Liver (tissue), 9 donors: ENCODE measurements around the gene WWOX. TPM values are rescaled to one million over a fixed set of nuclear protein-coding genes. Genes with fewer than 3 reads are reported as not detected.
A peak's percentile ranks its signal among the peaks of the same experiment; 100 is the strongest.

Source experiments
- DNase-seq: peaks from one replicate; pipeline ENCODE4 v3.0.0-alpha.2; 2017; ENCODE audit warnings: low spot score
- H3K27ac ChIP-seq, 2 donors: one replicate each; pipeline ENCODE4 v1.7.0; 2013; ENCODE audit warnings: inconsistent platforms in 2 of 2, low read length in 2 of 2, control low read depth in 1 of 2, low read depth in 1 of 2, mild to moderate bottlenecking in 1 of 2
- H3K27me3 ChIP-seq, 4 donors: one replicate each; pipeline versions ENCODE4 v1.6.1 to v1.7.0; 2013; ENCODE audit warnings: low read length in 3 of 4, inconsistent platforms in 1 of 4, mild to moderate bottlenecking in 1 of 4, moderate library complexity in 1 of 4; ENCODE audit not compliant: control insufficient read depth in 4 of 4, insufficient read depth in 4 of 4
- H3K36me3 ChIP-seq, 4 donors: one replicate each; pipeline versions ENCODE4 v1.6.1 to v1.7.0; 2013; ENCODE audit warnings: low read length in 3 of 4, mild to moderate bottlenecking in 3 of 4, low read depth in 1 of 4, moderate library complexity in 1 of 4; ENCODE audit not compliant: control insufficient read depth in 4 of 4, insufficient read depth in 3 of 4
- H3K4me1 ChIP-seq, 4 donors: one replicate each; pipeline versions ENCODE4 v1.6.1 to v1.7.0; 2013; ENCODE audit warnings: low read length in 3 of 4, mild to moderate bottlenecking in 3 of 4, moderate library complexity in 1 of 4; ENCODE audit not compliant: control insufficient read depth in 4 of 4, insufficient read depth in 4 of 4
- H3K4me3 ChIP-seq, 3 donors: one replicate each; pipeline versions ENCODE4 v1.6.1 to v1.7.0; 2013; ENCODE audit warnings: low read length in 3 of 3, control low read depth in 1 of 3, low read depth in 1 of 3, mild to moderate bottlenecking in 1 of 3
- H3K9ac ChIP-seq, 2 donors: one replicate each; pipeline ENCODE4 v1.7.0; 2013; ENCODE audit warnings: low read length in 2 of 2, mild to moderate bottlenecking in 2 of 2, moderate library complexity in 2 of 2, control low read depth in 1 of 2, low read depth in 1 of 2
- H3K9me3 ChIP-seq, 4 donors: one replicate each; pipeline versions ENCODE4 v1.6.1 to v1.7.0; 2013; ENCODE audit warnings: low read length in 3 of 4; ENCODE audit not compliant: control insufficient read depth in 4 of 4
- EGR1 ChIP-seq, 2 donors: IDR thresholded peaks; 2 replicates each; pipeline ENCODE4 v1.6.1; 2016 to 2018; ENCODE audit warnings: antibody characterized with exemption in 2 of 2, low read depth in 2 of 2
- FOXA2 ChIP-seq: IDR thresholded peaks from 2 replicates; pipeline ENCODE4 v1.6.1; 2016; ENCODE audit warnings: antibody characterized with exemption
- HNF4A ChIP-seq, 2 donors: conservative IDR thresholded peaks; 2 replicates each; pipeline ENCODE4 v1.6.1; 2016; ENCODE audit warnings: antibody characterized with exemption in 2 of 2, mild to moderate bottlenecking in 2 of 2
- NR2F2 ChIP-seq: IDR thresholded peaks from 2 replicates; pipeline ENCODE4 v1.6.1; 2016; ENCODE audit warnings: antibody characterized with exemption
- RAD21 ChIP-seq, 2 donors: IDR thresholded peaks; 2 replicates each; pipeline ENCODE4 v1.6.1; 2016; ENCODE audit warnings: antibody characterized with exemption in 2 of 2, mild to moderate bottlenecking in 2 of 2
- SP1 ChIP-seq: IDR thresholded peaks from 2 replicates; pipeline ENCODE4 v1.6.1; 2018; ENCODE audit warnings: antibody characterized with exemption, mild to moderate bottlenecking
- WGBS: extraction: QIAGEN DNeasy Blood & Tissue Kit; methylation state at CpG from one replicate; pipeline ENCODE4 v1.1.7; 2013; 5-methylcytosine and 5-hydroxymethylcytosine counted together
- polyA plus RNA-seq, 2 donors: library from polyadenylated mRNA; stranded (reverse) in 1 of 2; unstranded in 1 of 2; fragments of 200-250 nt in 1 of 2; fragments of >200 nt in 1 of 2; fragmentation: Nextera tagmentation in 1 of 2; extraction: Ambion mirVana in 1 of 2; gene quantifications; one replicate each; pipeline versions ENCODE4 v1.2.1 to v1.2.3, GENCODE V29; 2013 to 2015
- total RNA-seq, 2 donors: library from RNA; depleted of rRNA; stranded (reverse); fragments of >200 nt; gene quantifications; one replicate each; pipeline ENCODE4 v1.2.3, GENCODE V29; 2014
- TF ChIP-seq, protein P1 (sequence below): IDR thresholded peaks from 2 replicates; pipeline ENCODE4 v1.6.1; 2016; ENCODE audit warnings: antibody characterized with exemption
- TF ChIP-seq, protein P2 (sequence below): fragments of 150-350 bp; IDR thresholded peaks from 2 replicates; pipeline ENCODE4 v1.5.1; 2017; ENCODE audit warnings: improper control_type of control experiment, low read depth, low read length; ENCODE audit not compliant: missing input control
- TF ChIP-seq, protein P3 (sequence below): IDR thresholded peaks from 2 replicates; pipeline ENCODE4 v1.6.1; 2016; ENCODE audit warnings: antibody characterized with exemption
- donor health status: healthy.
- donor health status: healthy.
- donor health status: healthy.
- donor health status: healthy.
- donor health status: healthy.

WWOX gene
- total and polyA plus RNA-seq, 4 donors = 9.8 to 46.0 (median 15.3) TPM

DNA sequence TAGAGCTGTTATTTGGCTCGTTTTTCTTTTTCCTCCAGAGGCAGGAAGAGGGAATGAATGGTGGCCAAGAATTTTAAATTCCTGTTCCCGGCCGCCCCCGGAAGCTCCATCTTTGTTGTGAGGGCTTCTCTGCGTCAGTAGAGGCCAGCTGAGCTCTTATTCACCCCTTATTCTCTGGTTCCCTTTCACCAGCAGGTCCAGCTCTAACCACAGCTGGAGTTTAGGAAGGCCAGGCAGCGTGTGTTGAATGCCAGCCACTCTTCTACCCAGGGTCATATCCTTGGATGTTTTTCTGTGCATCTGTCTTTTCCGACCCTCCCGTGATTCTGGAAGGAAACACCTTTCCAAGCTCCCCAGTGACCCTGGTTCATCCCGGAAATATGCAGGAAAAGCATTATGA lies 570.5 kb downstream of the WWOX start:
- 76% methylated on average over 9 of the region's 9 CpGs for WGBS
- no peak for DNase-seq
- no peaks in the 10 kb centered on the region for H3K27me3 ChIP-seq
- no peak overlapping the region for H3K9ac ChIP-seq
- H3K36me3 ChIP-seq = no peaks in the 10 kb centered on the region
- H3K4me1 ChIP-seq = no peaks in the 10 kb centered on the region
- TF ChIP-seq, protein P1, sequence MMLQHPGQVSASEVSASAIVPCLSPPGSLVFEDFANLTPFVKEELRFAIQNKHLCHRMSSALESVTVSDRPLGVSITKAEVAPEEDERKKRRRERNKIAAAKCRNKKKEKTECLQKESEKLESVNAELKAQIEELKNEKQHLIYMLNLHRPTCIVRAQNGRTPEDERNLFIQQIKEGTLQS = no peak
- TF ChIP-seq, protein P2, sequence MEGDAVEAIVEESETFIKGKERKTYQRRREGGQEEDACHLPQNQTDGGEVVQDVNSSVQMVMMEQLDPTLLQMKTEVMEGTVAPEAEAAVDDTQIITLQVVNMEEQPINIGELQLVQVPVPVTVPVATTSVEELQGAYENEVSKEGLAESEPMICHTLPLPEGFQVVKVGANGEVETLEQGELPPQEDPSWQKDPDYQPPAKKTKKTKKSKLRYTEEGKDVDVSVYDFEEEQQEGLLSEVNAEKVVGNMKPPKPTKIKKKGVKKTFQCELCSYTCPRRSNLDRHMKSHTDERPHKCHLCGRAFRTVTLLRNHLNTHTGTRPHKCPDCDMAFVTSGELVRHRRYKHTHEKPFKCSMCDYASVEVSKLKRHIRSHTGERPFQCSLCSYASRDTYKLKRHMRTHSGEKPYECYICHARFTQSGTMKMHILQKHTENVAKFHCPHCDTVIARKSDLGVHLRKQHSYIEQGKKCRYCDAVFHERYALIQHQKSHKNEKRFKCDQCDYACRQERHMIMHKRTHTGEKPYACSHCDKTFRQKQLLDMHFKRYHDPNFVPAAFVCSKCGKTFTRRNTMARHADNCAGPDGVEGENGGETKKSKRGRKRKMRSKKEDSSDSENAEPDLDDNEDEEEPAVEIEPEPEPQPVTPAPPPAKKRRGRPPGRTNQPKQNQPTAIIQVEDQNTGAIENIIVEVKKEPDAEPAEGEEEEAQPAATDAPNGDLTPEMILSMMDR = no peak
- TF ChIP-seq RAD21 (IDR thresholded peaks at IDR 0.05) = peak; percentile 8 to 17
- H3K4me3 ChIP-seq = no peak overlapping the region
- no peak overlapping the region for H3K27ac ChIP-seq
- H3K9me3 ChIP-seq = no peaks in the 10 kb centered on the region

DNA sequence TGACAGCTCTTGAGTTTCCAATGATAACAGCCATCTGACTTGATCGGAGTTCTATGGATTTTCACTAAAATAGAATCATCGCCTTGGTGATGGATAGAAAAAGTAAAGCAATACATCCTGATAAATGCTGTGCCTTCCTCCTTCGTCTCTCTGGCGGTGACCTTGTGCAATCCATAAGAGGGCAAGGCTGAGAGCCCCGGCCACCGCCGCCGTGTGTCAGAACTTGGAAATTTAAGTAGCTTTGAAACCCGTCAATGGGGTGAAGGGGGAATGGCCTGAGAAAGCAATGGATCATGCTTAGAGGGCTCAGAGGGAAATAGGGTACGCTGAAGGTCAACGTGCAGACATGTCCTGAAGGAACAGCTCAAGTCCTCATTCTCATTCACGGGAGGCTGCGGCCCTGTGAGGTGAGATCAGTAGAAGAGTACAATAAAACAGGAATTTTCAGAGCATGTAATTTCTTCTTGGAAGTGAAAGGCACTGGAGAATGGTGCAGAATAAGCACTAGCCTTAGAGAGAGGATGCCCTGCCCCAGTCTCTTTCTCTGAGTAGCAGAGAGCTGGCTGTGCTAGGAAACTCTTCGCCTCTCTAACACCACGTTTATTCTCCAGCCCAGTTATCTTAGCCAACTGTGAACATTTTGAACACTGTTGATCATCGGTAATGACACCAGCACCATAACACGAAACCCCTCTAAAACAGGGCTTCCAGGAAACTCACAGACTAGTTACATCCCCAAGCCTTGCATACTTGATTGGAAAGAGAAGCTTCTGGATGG lies 573.5 kb downstream of the WWOX start:
- no peak for TF ChIP-seq EGR1 (IDR thresholded peaks at IDR 0.05; ENCODE audit: low read depth in 2 of 2)
- TF ChIP-seq HNF4A (conservative IDR thresholded peaks at IDR 0.05) = no peak
- TF ChIP-seq, protein P3, sequence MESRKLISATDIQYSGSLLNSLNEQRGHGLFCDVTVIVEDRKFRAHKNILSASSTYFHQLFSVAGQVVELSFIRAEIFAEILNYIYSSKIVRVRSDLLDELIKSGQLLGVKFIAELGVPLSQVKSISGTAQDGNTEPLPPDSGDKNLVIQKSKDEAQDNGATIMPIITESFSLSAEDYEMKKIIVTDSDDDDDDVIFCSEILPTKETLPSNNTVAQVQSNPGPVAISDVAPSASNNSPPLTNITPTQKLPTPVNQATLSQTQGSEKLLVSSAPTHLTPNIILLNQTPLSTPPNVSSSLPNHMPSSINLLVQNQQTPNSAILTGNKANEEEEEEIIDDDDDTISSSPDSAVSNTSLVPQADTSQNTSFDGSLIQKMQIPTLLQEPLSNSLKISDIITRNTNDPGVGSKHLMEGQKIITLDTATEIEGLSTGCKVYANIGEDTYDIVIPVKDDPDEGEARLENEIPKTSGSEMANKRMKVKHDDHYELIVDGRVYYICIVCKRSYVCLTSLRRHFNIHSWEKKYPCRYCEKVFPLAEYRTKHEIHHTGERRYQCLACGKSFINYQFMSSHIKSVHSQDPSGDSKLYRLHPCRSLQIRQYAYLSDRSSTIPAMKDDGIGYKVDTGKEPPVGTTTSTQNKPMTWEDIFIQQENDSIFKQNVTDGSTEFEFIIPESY = no peak
- no peak for TF ChIP-seq NR2F2
- Histone ChIP-seq H3K4me1 (no peaks in the 10 kb centered on the region), H3K27me3 (no peaks in the 10 kb centered on the region), H3K36me3 (no peaks in the 10 kb centered on the region), H3K27ac (no peak overlapping the region), H3K4me3 (no peak overlapping the region), H3K9me3 (no peaks in the 10 kb centered on the region), H3K9ac (no peak overlapping the region)
- DNase-seq = no peak
- WGBS = 95% methylated on average over 17 of the region's 17 CpGs

DNA sequence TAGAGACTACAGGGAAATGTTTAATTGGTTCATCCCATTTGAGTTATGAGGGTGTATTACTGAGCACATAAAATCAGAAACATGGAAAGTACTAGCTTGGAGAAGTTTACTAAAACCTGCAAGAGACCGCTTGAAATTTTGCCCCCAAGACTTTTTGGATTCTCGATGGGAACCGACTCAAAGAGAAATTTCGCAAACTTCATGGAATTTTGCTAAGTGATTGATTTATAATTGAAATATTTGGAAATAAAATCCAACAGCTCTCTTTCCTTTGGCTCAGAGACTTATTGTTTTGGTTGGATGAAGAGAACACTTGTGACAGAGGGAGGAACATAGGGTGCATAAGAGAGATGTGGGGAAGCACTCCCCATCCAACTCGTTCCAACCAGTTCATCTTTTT lies 574.4 kb downstream of the WWOX start:
- H3K4me3 ChIP-seq = no peak overlapping the region
- no peaks in the 10 kb centered on the region for H3K27me3 ChIP-seq
- no peaks in the 10 kb centered on the region for H3K4me1 ChIP-seq
- whole genome bisulfite sequencing = 86% methylated on average over 5 of the region's 5 CpGs
- H3K9ac ChIP-seq = no peak overlapping the region
- H3K36me3 ChIP-seq = no peaks in the 10 kb centered on the region
- TF ChIP-seq, protein P1 = no peak
- TF ChIP-seq, protein P3 = no peak
- TF ChIP-seq FOXA2 = no peak
- TF ChIP-seq, protein P2 = no peak
- TF ChIP-seq HNF4A (conservative IDR thresholded peaks at IDR 0.05) = no peak
- no peak for TF ChIP-seq SP1
- no peak overlapping the region for H3K27ac ChIP-seq
- H3K9me3 ChIP-seq = no peaks in the 10 kb centered on the region
- no peak for DNase-seq
